ENCODE measurements around the gene CREG1.

CREG1 gene

GRCh38 chr1:167503626-167504466, 49.7 kb downstream of the CREG1 start:
- DNase-seq (ENCODE audit: low spot score) = no peak

- no peak for DNase-seq (ENCODE audit: low spot score)
These were observed 50.7 kb downstream of the CREG1 start for GRCh38 chr1:167502719-167503462.

- no peak for DNase-seq (ENCODE audit: low spot score)
These were observed 51.4 kb downstream of the CREG1 start for GRCh38 chr1:167502192-167502551.

GRCh38 chr1:167501515-167502191, 51.9 kb downstream of the CREG1 start:
- DNase-seq (ENCODE audit: low spot score) = no peak

- no peak for DNase-seq (ENCODE audit: low spot score)
These were observed 53.2 kb downstream of the CREG1 start for GRCh38 chr1:167500283-167500860.

- no peak for DNase-seq (ENCODE audit: low spot score)
These were observed 53.9 kb downstream of the CREG1 start for GRCh38 chr1:167499664-167500101.

- no peak for DNase-seq (ENCODE audit: low spot score)
These were observed 54.5 kb downstream of the CREG1 start for GRCh38 chr1:167499106-167499505.

GRCh38 chr1:167496797-167497619, 56.6 kb downstream of the CREG1 start:
- no peak for DNase-seq (ENCODE audit: low spot score)

- DNase-seq (ENCODE audit: low spot score) = no peak
These were observed 60.2 kb downstream of the CREG1 start for GRCh38 chr1:167493372-167493771.

GRCh38 chr1:167492481-167492910, 61.1 kb downstream of the CREG1 start:
- no peak for DNase-seq (ENCODE audit: low spot score)

GRCh38 chr1:167491586-167492461, 61.7 kb downstream of the CREG1 start:
- DNase-seq (ENCODE audit: low spot score) = no peak
